Heart right ventricle (tissue), 16 donors: Measurements from ENCODE around the gene FBP2. TPM values are rescaled to one million over a fixed set of nuclear protein-coding genes. Genes with fewer than 3 reads are reported as not detected.

Source experiments
- ATAC-seq, 8 donors: fragments of 200-7000 bp; cut with Tn5 transposase; one replicate each; pipeline ENCODE4 v1.9.1; 2020; ENCODE audit warnings: mild to moderate bottlenecking in 8 of 8, moderate library complexity in 8 of 8, moderate number of reproducible peaks in 1 of 8
- DNase-seq, 2 donors: peaks; one replicate each; pipeline ENCODE4 v3.0.0-alpha.2; 2020
- H3K27ac ChIP-seq, 10 donors: fragments of 200-600 bp; sonication (generic) in 2 of 10; one replicate each; pipeline versions ENCODE4 v1.5.0 to v1.8.0; 2020 to 2022; ENCODE audit warnings: mild to moderate bottlenecking in 3 of 10
- H3K27me3 ChIP-seq, 7 donors: fragments of 200-600 bp; one replicate each; pipeline ENCODE4 v1.8.0; 2021 to 2022; ENCODE audit warnings: mild to moderate bottlenecking in 2 of 7
- H3K36me3 ChIP-seq, 9 donors: fragments of 200-600 bp; sonication (generic) in 1 of 9; one replicate each; pipeline versions ENCODE4 v1.5.0 to v1.8.0; 2020 to 2022; ENCODE audit warnings: mild to moderate bottlenecking in 2 of 9
- H3K4me1 ChIP-seq, 9 donors: fragments of 200-600 bp; sonication (generic) in 1 of 9; one replicate each; pipeline versions ENCODE4 v1.5.0 to v1.8.0; 2020 to 2022; ENCODE audit warnings: mild to moderate bottlenecking in 4 of 9
- H3K4me3 ChIP-seq, 10 donors: fragments of 200-600 bp; sonication (generic) in 2 of 10; one replicate each; pipeline versions ENCODE4 v1.5.0 to v1.8.0; 2020 to 2022; ENCODE audit warnings: mild to moderate bottlenecking in 7 of 10, moderate library complexity in 2 of 10
- H3K9me3 ChIP-seq, 11 donors: fragments of 200-600 bp in 10 of 11; sonication (generic) in 2 of 11; one replicate each; pipeline versions ENCODE4 v1.5.0 to v1.8.0; 2013 to 2022; ENCODE audit warnings: mild to moderate bottlenecking in 2 of 11, control low read depth in 1 of 11, moderate library complexity in 1 of 11
- CTCF ChIP-seq, 9 donors: fragments of 200-600 bp; sonication (generic) in 2 of 9; IDR thresholded peaks; one replicate each; pipeline versions ENCODE4 v1.5.0 to v1.8.0; 2021 to 2022; ENCODE audit warnings: antibody characterized with exemption in 9 of 9, mild to moderate bottlenecking in 5 of 9, moderate library complexity in 1 of 9
- WGBS, 2 donors: extraction: QIAGEN DNeasy Blood & Tissue Kit; methylation state at CpG; one replicate each; pipeline ENCODE4 v1.1.7; 2013; ENCODE audit warnings: inconsistent platforms in 1 of 2; 5-methylcytosine and 5-hydroxymethylcytosine counted together
- intact Hi-C, 10 donors: fragments of 100-400 bp; cut with DNase I; formaldehyde crosslinking; loops; one replicate each; pipeline versions ENCODE4 v1.11.1 to v1.14.2; 2022
- polyA plus RNA-seq, 2 donors: library from polyadenylated mRNA; stranded (reverse); fragments of 200-250 nt; gene quantifications; one replicate each; pipeline ENCODE4 v1.2.3, GENCODE V29; 2013
- total RNA-seq, 10 donors: library from RNA; stranded (reverse); fragmentation: NEBNext Ultra II Directional in 3 of 10; extraction: Animal tissue kit (Norgen Biotek cat#: 25700) in 3 of 10; gene quantifications; one replicate each; pipeline versions ENCODE4 v1.2.1 to v1.2.4, GENCODE V29; 2021 to 2023
- donor health status: Arrhythmogenic right ventricular cardiomyopathy.
- donor health status: ischemic (EF 13 %, LVEDD 7.1; RV severe dilation, severe dysfunction).
- donor health status: healthy with polysubstance abuse.
- donor health status: DM: no; HTN: yes; CAD: no.
- donor health status: DM: no; HTN: no; CAD: no.
- donor health status: ischemic (EF 25% LVEDD 6.9; RV normal size, moderate dysfunction).
- donor health status: ischemic (EF 25% LVEDD 5.7; RV mildly dilated, moderate dysfunction).
- donor health status: healthy.
- donor health status: DM: yes; HTN: yes; CAD: no.
- donor health status: Ischemic cardiomyopathy.
- donor health status: ischemic (EF 35%, LVEDD 5.7; RV mildly dilated, moderate dysfunction).
- donor health status: nonischemic (EF 11% LVEDD 7.7; RV severe dilation, severe dysfunction).
- donor health status: DM: yes; HTN: yes; CAD: no.
- donor health status: PGD.
- donor health status: ischemic (EF 29% LVEDD 5.4; RV normal size, mild dysfunction).
- donor health status: nonischemic (EF 23%, LVEDD 6.1; RV moderate dilation, normal function).

FBP2 gene
- total and polyA plus RNA-seq, 12 donors = 0.04 to 0.51 TPM; not detected in 10

- intact Hi-C loops = no loop called here
- ATAC-seq = no peak
- 68 to 69% methylated on average over 1 of the region's 1 CpG for WGBS, 2 donors
Observed at GRCh38 chr9:94526951-94527350, 66.7 kb downstream of the FBP2 start.

GRCh38 chr9:94526271-94526670, 67.4 kb downstream of the FBP2 start:
- ATAC-seq (no peak), DNase-seq (no peak)
- no peak overlapping the region for H3K27ac ChIP-seq
- H3K27me3 ChIP-seq = peaks cover 0 to 17% (median 0%) of the 10 kb centered on the region in 7 donors
- intact Hi-C loops = no loop called here
- H3K9me3 ChIP-seq = no peaks in the 10 kb centered on the region
- no peak overlapping the region for H3K4me3 ChIP-seq
- no peaks in the 10 kb centered on the region for H3K4me1 ChIP-seq
- H3K36me3 ChIP-seq = no peaks in the 10 kb centered on the region
- 97 to 100% methylated on average over 1 of the region's 1 CpG for WGBS, 2 donors
- TF ChIP-seq CTCF (IDR thresholded peaks at IDR 0.05) = no peak

More at GRCh38 chr9:94526951-94527350, 66.7 kb downstream of the FBP2 start:
- Histone ChIP-seq H3K9me3 (no peaks in the 10 kb centered on the region), H3K4me1 (no peaks in the 10 kb centered on the region), H3K4me3 (no peak overlapping the region), H3K27ac (no peak overlapping the region), H3K36me3 (no peaks in the 10 kb centered on the region), H3K27me3 (peaks cover 0 to 17% (median 0%) of the 10 kb centered on the region in 7 donors)
- no peak for TF ChIP-seq CTCF (IDR thresholded peaks at IDR 0.05)
- no peak for DNase-seq

GRCh38 chr9:94525396-94526035, 68.1 kb downstream of the FBP2 start:
- no peak for ATAC-seq
- no peaks in the 10 kb centered on the region for H3K4me1 ChIP-seq
- 92 to 94% methylated on average over 7 of the region's 7 CpGs for WGBS, 2 donors
- no peak for TF ChIP-seq CTCF (IDR thresholded peaks at IDR 0.05)
- H3K36me3 ChIP-seq = no peaks in the 10 kb centered on the region
- H3K27me3 ChIP-seq = peaks cover 0 to 12% (median 0%) of the 10 kb centered on the region in 7 donors
- intact Hi-C loops = no loop called here
- peaks cover 0 to 3% (median 0%) of the 10 kb centered on the region in 11 donors for H3K9me3 ChIP-seq
- H3K27ac ChIP-seq = no peak overlapping the region
- no peak overlapping the region for H3K4me3 ChIP-seq
- DNase-seq = no peak

GRCh38 chr9:94517254-94517653, 76.4 kb downstream of the FBP2 start:
- 86 to 94% methylated on average over 4 of the region's 4 CpGs for WGBS, 2 donors
- DNase-seq = no peak
- H3K4me3 ChIP-seq = no peak overlapping the region

More at GRCh38 chr9:94517254-94517653, 76.4 kb downstream of the FBP2 start:
- H3K27me3 ChIP-seq = peaks cover 0 to 4% (median 0%) of the 10 kb centered on the region in 7 donors
- no peaks in the 10 kb centered on the region for H3K4me1 ChIP-seq
- ATAC-seq = no peak
- TF ChIP-seq CTCF (IDR thresholded peaks at IDR 0.05) = no peak
- intact Hi-C loops = no loop called here
- no peak overlapping the region for H3K27ac ChIP-seq
- no peaks in the 10 kb centered on the region for H3K36me3 ChIP-seq
- H3K9me3 ChIP-seq = peaks cover 0 to 15% (median 0%) of the 10 kb centered on the region in 11 donors
